Mesothelial cell of epicardium (in vitro differentiated cells): ENCODE measurements around the gene MOK. TPM values are rescaled to one million over a fixed set of nuclear protein-coding genes. Genes with fewer than 3 reads are reported as not detected.

Experiments used
- DNase-seq, 2 experiments: peaks; one replicate each; pipeline ENCODE4 v3.0.0; 2021; ENCODE audit warnings: low spot score in 2 of 2; ENCODE audit not compliant: unreplicated experiment in 2 of 2
- H3K27ac Mint-ChIP-seq: 2 replicates; pipeline ENCODE4 v1.8.0; 2021; ENCODE audit warnings: mixed read lengths
- H3K27me3 Mint-ChIP-seq: 2 replicates; pipeline ENCODE4 v1.8.0; 2021; ENCODE audit warnings: low read depth, mixed read lengths
- H3K36me3 Mint-ChIP-seq: 2 replicates; pipeline ENCODE4 v1.8.0; 2021; ENCODE audit warnings: mixed read lengths
- H3K4me1 Mint-ChIP-seq: 2 replicates; pipeline ENCODE4 v1.8.0; 2021; ENCODE audit warnings: mixed read lengths
- H3K4me3 Mint-ChIP-seq: 2 replicates; pipeline ENCODE4 v1.8.0; 2021; ENCODE audit warnings: mild to moderate bottlenecking, moderate library complexity, mixed read lengths
- H3K9me3 Mint-ChIP-seq: 2 replicates; pipeline ENCODE4 v1.8.0; 2021; ENCODE audit warnings: mixed read lengths
- total RNA-seq: library from RNA; stranded (reverse); gene quantifications from 3 replicates; pipeline ENCODE4 v1.2.1, GENCODE V29; 2021
- TF ChIP-seq, protein P1 (sequence below): fragments of 200-600 bp; sonication (generic); IDR thresholded peaks from one replicate; pipeline ENCODE4 v1.5.0; 2021; ENCODE audit warnings: antibody characterized with exemption; ENCODE audit not compliant: unreplicated experiment

Gene MOK
- total RNA-seq, 1 donor from 2014 or later: 34.9 TPM

- Mint-ChIP-seq H3K36me3 (peaks cover 23% of the 10 kb centered on the region), H3K9me3 (no peaks in the 10 kb centered on the region), H3K4me1 (no peaks in the 10 kb centered on the region), H3K27ac (no peak overlapping the region), H3K4me3 (no peak overlapping the region), H3K27me3 (no peaks in the 10 kb centered on the region)
- TF ChIP-seq, protein P1, sequence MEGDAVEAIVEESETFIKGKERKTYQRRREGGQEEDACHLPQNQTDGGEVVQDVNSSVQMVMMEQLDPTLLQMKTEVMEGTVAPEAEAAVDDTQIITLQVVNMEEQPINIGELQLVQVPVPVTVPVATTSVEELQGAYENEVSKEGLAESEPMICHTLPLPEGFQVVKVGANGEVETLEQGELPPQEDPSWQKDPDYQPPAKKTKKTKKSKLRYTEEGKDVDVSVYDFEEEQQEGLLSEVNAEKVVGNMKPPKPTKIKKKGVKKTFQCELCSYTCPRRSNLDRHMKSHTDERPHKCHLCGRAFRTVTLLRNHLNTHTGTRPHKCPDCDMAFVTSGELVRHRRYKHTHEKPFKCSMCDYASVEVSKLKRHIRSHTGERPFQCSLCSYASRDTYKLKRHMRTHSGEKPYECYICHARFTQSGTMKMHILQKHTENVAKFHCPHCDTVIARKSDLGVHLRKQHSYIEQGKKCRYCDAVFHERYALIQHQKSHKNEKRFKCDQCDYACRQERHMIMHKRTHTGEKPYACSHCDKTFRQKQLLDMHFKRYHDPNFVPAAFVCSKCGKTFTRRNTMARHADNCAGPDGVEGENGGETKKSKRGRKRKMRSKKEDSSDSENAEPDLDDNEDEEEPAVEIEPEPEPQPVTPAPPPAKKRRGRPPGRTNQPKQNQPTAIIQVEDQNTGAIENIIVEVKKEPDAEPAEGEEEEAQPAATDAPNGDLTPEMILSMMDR: no peak
- no peak for DNase-seq
These were observed 95.6 kb downstream of the MOK start for GRCh38 chr14:102209224-102209966.

- TF ChIP-seq, protein P1: no peak
- no peak for DNase-seq
- H3K4me3 Mint-ChIP-seq: no peak overlapping the region
- peaks cover 26% of the 10 kb centered on the region for H3K36me3 Mint-ChIP-seq
- H3K9me3 Mint-ChIP-seq: no peaks in the 10 kb centered on the region
- no peaks in the 10 kb centered on the region for H3K4me1 Mint-ChIP-seq
- H3K27ac Mint-ChIP-seq: no peak overlapping the region
- no peaks in the 10 kb centered on the region for H3K27me3 Mint-ChIP-seq
These were observed 96.2 kb downstream of the MOK start for GRCh38 chr14:102208741-102209140.

DNA sequence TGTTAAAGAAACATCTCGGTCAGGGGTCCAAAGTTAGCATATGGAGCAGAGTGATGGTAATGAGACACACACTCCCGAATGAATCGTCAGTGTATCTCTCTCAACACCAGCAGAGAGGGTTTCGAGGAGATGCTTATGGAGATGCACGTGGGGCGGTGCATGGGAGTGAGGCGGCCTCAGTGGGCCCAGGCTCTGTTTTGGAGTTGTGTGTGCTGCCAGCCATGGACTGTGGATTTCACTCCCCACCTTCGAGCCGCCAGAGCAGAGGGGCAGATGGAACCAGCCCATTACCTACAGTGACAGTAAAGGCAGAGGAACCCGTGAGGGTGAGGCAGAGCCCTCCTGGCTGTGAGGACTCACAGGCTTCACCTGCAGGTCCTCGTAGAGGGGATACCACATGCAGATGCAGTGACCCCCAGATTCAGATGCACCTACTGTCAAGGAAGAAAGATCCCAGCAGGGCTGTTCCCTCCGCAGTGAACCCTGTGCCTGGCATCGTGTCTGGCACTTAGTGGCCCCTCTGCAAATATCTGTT is 97.1 kb downstream of the MOK start:
- TF ChIP-seq, protein P1: no peak
- no peak overlapping the region for H3K27ac Mint-ChIP-seq
- no peaks in the 10 kb centered on the region for H3K9me3 Mint-ChIP-seq
- H3K27me3 Mint-ChIP-seq: no peaks in the 10 kb centered on the region
- peaks cover 24% of the 10 kb centered on the region for H3K36me3 Mint-ChIP-seq
- DNase-seq: no peak
- H3K4me3 Mint-ChIP-seq: no peak overlapping the region
- no peaks in the 10 kb centered on the region for H3K4me1 Mint-ChIP-seq

DNA sequence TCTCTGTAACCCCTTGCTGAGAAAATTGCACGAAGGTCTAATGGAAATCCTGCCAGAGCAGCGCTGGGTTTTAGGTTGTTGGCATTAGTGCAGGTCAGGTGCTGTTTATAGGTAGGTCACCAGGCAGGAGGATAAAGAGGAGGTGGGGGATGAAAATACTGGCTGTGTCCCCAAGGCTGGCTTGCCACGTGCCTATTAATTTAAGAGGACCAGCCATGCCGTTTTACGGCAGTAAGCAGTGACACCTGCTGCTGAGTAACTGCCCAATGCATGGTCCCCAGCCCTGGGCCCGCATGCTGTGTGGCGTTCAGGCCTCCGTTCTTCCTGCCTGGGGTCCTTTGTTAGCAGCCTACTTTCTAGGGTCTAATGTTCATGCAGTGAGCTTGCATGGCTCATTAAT is 98.0 kb downstream of the MOK start:
- no peak for DNase-seq
- Mint-ChIP-seq H3K27me3 (no peaks in the 10 kb centered on the region), H3K27ac (no peak overlapping the region), H3K4me1 (no peaks in the 10 kb centered on the region), H3K4me3 (no peak overlapping the region), H3K9me3 (no peaks in the 10 kb centered on the region), H3K36me3 (peaks cover 24% of the 10 kb centered on the region)
- TF ChIP-seq, protein P1: no peak

GRCh38 chr14:102205560-102205959 is 99.4 kb downstream of the MOK start:
- Mint-ChIP-seq H3K9me3 (no peaks in the 10 kb centered on the region), H3K4me3 (no peak overlapping the region), H3K27ac (no peak overlapping the region), H3K27me3 (no peaks in the 10 kb centered on the region), H3K36me3 (peaks cover 24% of the 10 kb centered on the region), H3K4me1 (no peaks in the 10 kb centered on the region)
- no peak for DNase-seq
- TF ChIP-seq, protein P1: no peak
